Left kidney (tissue), 8 donors: ENCODE measurements around the gene ASCC3. TPM values are rescaled to one million over a fixed set of nuclear protein-coding genes. Genes with fewer than 3 reads are reported as not detected.

Experiments used
- DNase-seq: peaks from one replicate; pipeline ENCODE4 v3.0.0-alpha.2; 2013
- long read RNA-seq, 8 donors: transcript quantifications; one replicate each; lab custom pipeline, GENCODE V29; 2026
- polyA plus RNA-seq: library from polyadenylated mRNA; unstranded; fragments of 120-200 nt; gene quantifications from one replicate; pipeline ENCODE4 v1.2.1, GENCODE V29; 2013; ENCODE audit not compliant: insufficient read length

The ASCC3 gene, protein sequence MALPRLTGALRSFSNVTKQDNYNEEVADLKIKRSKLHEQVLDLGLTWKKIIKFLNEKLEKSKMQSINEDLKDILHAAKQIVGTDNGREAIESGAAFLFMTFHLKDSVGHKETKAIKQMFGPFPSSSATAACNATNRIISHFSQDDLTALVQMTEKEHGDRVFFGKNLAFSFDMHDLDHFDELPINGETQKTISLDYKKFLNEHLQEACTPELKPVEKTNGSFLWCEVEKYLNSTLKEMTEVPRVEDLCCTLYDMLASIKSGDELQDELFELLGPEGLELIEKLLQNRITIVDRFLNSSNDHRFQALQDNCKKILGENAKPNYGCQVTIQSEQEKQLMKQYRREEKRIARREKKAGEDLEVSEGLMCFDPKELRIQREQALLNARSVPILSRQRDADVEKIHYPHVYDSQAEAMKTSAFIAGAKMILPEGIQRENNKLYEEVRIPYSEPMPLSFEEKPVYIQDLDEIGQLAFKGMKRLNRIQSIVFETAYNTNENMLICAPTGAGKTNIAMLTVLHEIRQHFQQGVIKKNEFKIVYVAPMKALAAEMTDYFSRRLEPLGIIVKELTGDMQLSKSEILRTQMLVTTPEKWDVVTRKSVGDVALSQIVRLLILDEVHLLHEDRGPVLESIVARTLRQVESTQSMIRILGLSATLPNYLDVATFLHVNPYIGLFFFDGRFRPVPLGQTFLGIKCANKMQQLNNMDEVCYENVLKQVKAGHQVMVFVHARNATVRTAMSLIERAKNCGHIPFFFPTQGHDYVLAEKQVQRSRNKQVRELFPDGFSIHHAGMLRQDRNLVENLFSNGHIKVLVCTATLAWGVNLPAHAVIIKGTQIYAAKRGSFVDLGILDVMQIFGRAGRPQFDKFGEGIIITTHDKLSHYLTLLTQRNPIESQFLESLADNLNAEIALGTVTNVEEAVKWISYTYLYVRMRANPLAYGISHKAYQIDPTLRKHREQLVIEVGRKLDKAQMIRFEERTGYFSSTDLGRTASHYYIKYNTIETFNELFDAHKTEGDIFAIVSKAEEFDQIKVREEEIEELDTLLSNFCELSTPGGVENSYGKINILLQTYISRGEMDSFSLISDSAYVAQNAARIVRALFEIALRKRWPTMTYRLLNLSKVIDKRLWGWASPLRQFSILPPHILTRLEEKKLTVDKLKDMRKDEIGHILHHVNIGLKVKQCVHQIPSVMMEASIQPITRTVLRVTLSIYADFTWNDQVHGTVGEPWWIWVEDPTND (N-terminal part only)
- polyA plus RNA-seq, result 30.2 TPM
- long read RNA-seq, donor 1, partial matches to known transcripts, result 0 of 2 reads
- long read RNA-seq, donor 1, other reads (novel, unspliced or antisense), result 0 of 2 reads
- long read RNA-seq, donor 2, partial matches to known transcripts, result 0 of 4 reads
- long read RNA-seq, donor 2, other reads (novel, unspliced or antisense), result 0 of 4 reads
- long read RNA-seq, donor 3, partial matches to known transcripts, result 0 of 1 reads
- long read RNA-seq, donor 3, other reads (novel, unspliced or antisense), result 0 of 1 reads
- long read RNA-seq, donor 4, result 0 reads
- long read RNA-seq, donor 5, partial matches to known transcripts, result 0 of 1 reads
- long read RNA-seq, donor 5, other reads (novel, unspliced or antisense), result 0 of 1 reads
- long read RNA-seq, donor 6, full-length matches to known transcripts, result 1 of 1 reads
- long read RNA-seq, donor 6, partial matches to known transcripts, result 0 of 1 reads
- long read RNA-seq, donor 6, other reads (novel, unspliced or antisense), result 0 of 1 reads
- long read RNA-seq, donor 7, full-length matches to known transcripts, result 1 of 1 reads
- long read RNA-seq, donor 7, partial matches to known transcripts, result 0 of 1 reads
- long read RNA-seq, donor 7, other reads (novel, unspliced or antisense), result 0 of 1 reads
- long read RNA-seq, donor 8, full-length matches to known transcripts, result 1 of 1 reads
- long read RNA-seq, donor 8, partial matches to known transcripts, result 0 of 1 reads
- long read RNA-seq, donor 8, other reads (novel, unspliced or antisense), result 0 of 1 reads

DNA sequence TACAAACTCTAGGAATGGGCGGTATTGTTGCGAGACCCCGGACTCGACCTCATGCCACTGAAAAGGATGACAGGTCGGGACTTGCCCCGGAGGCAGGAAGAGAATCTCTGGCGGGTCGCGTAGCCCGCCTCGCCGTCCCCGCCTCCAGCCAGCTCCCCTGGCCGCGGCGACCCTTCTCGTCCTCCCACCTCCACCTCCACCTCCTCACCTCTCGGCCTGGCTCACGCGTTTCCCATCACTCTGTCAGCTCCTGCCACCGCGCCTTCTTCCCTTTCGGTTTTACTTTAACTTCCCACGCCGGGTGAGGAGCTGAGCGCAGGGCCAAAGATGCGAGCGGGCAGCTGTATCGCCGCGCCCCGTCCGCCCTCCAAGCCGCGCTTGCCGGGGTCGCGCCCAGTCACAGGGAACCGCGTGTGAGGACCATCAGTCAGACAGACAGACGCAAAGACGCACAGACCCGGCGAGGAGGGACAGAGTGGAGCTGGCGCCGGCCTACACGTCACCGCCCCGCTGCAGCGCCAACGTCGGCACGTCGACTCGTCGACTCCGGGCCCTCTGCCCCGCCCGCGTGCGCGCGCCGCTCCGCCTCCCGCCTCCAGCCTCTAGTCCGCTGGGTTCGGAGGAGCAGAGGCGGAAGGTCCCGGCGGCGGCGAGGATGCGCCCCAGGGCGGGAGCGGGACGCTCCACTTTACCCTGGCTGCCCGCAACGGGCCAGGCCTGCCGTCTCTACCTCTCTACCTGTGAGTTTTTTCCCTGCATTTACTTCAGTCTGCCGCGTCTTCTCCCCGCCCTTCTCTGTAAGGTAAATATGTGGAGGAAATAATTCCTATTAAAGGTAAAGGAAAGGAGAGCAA, at the start of gene ASCC3:
TSS of gene ASCC3 (minus strand) at position 477 of the 854 bp plus-strand sequence. CDS start 13,332 bp downstream, outside the sequence.
- peak; percentile 87 for DNase-seq

DNA sequence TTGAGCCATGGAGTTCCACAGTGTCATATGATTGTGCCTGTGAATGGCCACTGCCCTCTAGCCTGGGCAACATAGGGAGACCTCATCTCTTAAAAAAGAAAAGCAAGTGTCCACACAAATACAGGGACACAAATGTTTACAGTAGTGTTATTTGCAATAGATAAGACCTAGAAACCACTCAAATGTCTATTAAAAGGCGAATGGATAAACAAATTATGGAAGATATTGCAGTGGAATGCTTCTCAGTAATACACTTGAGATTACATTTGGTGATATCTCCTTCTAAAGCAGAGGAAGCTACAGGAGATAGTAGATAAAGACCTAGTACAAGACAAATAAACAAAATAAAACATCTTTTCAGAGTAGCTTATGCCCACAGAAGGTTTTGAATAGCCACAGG, 44.6 kb upstream of the ASCC3 start:
- no peak for DNase-seq

DNA sequence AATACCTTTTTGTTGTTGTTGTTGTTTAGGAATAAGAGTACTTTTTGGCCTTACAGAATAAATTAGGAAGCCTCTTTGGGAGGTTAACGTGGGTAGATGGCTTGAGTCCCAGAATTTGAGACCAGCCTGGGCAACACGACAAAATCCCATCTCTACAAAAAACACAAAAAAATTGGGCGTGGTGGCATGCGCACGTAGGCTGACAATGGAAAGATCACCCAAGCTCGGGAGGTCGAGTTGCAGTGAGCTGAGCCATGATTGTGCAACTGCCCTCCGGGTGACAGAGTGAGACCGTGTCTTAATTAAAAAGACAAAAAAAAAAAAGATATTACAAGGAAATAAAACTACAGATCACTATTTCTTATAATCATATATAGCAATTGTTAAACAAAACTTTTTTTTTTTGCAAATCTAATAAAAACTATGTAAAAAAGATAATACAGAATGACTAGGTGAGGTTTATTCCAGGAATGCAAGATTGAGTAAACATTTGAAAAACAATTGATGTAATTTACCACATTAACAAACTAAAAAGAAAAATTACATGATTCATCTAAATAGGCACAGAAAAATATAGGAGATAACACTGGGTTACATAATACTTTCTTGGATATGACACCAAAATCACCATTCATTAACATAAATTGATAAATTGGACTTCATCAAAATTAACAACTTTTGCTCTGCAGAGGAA, 43.6 kb upstream of the ASCC3 start:
- DNase-seq, result no peak

DNA sequence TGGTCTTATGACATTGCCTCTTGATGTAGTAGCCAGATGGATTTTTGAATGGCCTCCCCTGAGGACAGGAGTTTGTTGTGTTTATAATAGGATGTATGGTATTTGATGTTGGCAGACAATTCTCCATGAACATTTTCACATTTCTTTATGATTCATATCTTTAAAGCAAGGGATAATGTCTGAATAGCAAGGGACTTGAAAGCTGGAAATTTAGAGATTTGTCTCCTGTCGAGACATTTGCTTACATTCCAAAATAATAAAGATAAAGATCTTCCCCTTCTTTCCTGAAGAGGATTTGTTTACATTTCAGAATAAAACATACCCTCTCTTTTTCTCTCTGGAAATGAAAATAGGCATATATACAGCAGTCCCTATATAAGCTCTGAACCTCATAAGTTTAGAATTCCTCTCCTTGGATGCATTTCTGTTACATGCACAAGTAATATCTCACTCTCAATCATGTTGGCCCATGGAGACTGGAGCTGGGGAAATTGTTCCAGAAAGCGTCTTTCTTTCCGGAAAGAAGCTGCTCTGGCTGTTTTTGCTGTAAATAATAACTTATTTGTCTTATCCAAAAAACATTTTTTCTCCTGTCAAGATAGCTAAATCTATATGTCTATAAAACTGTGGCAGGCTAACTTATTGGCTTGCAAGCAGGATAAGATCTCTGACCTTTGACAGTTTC, 42.5 kb upstream of the ASCC3 start:
- no peak for DNase-seq

DNA sequence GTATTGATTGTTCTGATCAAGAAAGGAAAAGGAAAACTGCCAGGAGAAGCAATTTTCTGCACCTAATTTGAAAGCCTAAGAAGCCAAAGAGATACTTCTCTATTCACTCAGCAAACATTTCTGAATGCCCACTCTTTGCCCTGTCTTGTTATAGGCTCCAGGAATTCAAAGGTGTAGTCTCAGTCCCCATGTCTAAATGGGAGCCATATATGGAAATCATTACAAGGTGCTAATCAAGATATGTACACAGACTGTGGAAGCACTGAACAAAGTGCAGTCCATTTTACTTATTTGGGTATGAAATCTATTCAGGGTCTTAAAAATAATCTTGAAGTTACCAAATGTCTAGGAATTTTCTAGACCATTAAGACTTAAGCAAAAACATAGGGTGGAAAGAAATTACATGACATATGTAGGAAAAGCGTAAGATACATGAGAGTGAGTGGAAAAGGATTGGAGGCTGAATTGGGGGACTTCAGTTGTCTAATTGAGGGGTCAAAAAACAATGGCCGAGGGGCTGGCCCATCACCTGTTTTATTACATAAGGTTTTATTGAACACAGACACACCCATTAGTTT, 39.0 kb upstream of the ASCC3 start:
- DNase-seq, result no peak

DNA sequence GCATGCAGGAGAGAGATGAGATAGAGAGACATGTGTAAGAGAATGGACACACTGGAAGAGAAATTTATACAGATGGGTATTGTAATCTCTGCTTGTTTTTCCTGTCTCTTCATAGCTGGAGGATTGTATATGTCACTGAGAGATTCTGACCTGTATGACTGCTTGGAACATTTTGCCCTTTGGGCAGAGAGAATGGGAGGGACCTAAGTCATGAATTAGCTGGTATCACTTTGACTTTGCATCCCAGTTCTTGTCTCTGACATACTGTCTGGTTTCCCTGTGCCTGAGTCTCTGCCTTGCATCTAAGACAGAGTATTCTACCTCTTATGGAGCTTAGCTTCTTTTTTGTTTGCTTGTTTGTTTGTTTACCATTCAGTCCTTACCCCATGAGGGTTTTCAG, 37.0 kb upstream of the ASCC3 start:
- no peak for DNase-seq

DNA sequence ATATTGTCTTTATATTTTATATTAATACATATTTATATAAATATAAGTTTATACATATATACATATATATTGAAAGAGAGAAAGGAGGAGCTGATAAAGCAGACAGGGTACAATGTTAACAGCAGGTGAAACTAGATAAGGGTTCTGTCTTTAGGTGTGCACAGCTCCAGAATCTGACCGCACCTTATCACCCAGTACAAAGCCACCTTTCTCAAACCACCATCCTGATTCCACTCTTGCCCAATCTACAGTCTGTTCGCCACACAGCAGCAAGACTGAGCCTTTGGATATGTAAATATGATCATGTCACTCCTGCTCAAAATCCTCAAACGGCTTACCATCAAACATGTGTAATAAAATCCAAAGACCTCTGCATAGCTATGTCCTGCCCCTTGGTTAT, 34.7 kb upstream of the ASCC3 start:
- no peak for DNase-seq

DNA sequence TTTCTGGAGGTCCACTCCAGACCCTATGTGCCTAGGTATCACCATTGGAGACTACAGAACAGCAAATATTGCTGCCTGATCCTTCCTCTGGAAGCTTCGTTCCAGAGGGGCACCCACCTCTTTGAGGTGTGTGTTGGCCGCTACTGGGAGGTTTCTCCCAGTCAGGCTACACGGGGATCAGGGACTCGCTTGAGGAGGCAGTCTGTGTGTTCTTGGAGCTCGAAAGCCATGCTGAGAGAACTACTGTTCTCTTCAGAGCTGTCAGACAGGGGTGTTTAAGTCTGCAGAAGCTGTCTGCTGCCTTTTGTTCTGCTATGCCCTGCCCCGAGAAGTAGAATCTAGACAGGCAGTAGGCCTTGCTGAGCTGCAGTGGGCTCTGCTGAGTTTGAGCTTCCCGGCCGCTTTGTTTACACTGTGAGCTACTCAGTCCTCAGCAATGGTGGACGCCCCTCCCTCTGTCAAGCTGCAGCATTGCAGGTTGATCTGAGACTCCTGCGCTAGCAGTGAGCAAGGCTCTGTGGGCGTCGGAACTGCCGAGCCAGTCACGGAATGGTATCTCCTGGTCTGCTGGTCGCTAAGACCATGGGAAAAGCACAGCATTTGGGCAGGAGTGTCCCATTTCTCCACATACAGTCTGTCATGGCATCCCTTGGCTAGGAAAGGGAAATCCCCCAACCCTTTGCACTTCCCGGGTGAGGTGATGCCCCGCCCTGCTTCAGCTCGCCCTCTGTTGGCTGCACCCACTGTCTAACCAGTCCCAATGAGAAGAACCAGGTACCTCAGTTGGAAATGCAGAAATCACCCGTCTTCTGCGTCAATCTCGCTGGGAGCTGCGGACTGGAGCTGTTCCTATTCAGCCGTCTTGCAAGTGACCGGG, 32.5 kb upstream of the ASCC3 start:
- DNase-seq, result no peak

DNA sequence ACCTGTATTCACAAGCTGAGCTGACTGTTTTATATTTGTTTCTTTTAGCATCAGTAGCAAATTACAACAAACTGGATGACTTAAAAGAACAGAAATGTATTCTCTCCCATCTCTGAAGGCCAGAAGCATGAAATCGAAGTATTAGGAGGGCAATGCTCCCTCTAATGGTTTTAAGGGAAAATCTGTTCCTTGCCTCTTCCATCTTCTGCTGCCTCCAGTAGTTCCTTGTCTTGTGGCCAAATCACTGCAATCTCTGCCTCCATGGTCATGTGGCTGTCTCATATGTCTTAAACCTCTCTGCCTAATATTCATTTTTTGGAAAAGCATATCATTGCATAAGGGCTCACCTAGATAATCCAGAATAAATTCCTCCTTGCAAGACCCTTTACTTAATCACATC, 25.2 kb upstream of the ASCC3 start:
- no peak for DNase-seq

DNA sequence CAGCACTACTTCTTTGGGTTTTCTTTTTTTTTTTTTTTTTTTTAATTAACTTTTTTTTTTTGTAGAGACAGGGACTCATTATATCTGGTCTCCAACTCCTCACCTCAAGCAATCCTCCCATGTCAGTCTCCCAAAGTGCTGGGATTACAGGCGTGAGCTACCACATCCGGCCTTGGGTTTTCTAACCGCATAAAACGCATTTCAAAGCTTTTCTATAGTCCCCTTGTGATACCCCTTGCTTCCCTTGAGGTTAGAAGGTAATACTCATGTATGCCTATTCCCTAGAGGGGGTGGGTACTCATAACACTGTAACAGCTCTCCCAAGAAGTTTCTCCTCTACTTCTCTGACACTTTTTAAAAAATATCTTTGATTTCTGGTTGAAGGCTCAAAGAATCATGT, 23.9 kb upstream of the ASCC3 start:
- no peak for DNase-seq

DNA sequence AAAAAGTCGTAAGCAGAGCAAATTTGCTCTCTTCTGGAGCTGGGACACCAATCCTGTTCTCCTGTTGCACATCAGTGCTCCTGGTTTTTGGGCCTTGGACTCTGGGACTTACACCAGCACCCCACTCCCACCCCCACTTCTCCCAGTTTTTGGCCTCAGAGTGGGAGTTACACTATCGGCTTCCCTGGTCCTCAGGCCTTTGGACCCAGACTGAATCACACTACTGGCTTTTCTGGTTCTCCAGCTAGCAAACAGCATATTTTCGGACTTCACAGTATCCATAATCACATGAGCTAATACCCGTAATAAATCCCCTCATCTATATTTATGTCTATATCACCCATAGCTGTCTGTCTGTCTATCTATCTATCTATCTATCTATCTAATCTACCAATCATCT, 23.2 kb upstream of the ASCC3 start:
- no peak for DNase-seq

DNA sequence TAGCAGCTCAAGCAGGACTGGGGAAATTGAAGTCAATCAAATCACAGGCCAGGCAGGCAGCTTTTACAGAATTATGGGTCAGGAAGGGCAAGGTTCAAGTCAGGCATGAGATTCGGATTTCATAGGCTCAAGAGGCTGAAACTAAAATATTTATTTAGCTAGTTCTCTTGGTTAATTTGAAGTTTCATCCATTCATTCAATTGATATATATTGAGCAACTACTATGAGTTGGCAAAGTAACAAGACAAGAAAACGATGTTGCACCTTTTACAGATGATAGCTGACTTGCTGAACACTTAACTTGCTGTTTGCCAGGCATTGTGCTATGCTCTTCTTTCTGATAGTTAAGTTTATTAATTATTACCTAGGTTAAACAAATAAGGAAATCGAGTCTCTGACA, 20.5 kb upstream of the ASCC3 start:
- DNase-seq, result no peak

DNA sequence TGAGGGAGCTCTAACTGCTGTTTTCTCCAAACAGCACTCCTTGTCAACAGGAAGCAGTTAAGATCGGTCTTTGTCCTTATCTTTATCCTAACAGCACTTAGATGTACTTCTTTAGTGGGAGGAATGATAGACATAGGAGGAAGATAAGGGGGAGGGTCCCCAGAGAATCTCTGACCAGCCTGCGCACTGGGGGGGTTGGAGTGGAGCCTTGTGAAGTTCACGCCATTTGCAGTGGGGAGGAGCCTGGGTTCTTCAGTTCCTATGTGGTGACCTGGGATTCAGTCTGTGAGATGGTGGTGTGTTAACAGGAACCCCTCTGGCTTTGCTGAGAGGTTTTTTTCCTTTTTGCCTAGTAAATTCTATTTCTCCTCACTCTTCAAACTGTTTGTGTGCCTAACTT, 18.1 kb upstream of the ASCC3 start:
- no peak for DNase-seq

DNA sequence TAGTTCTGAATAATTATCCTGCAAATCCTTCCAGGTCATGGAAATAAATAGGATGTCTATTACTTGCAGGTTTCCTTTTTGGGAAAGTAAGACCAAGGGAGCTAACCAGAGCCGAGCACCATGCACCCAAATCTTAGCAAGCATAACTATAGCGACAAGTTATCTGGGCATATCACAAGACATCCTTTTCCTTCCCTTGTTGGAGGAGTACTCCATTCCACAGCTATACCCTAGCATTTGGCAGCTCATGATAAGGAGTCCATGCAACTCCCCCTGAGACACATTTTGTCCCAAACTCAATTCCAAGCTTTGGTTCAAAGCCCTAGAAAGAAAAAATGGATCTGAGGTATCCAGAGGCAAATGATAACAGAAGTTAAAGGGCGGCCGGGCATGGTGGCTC, 16.5 kb upstream of the ASCC3 start:
- no peak for DNase-seq

DNA sequence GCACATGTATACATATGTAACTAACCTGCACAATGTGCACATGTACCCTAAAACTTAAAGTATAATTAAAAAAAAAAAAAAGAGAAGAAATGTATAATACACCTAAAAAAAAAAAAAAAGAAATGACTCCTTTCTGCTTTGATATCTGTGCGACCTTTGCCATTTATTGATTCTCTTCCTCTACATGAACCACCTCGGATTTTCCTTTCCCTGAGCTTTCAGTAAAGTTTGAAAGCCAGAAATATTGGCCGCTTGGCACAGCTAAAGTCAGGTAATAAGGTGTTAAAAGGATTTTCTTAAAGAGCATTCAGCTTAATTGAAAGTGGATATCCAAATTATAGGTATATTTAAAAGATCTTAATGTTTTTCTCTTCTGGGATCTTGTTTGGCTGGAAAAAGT, 12.6 kb upstream of the ASCC3 start:
- DNase-seq, result no peak

DNA sequence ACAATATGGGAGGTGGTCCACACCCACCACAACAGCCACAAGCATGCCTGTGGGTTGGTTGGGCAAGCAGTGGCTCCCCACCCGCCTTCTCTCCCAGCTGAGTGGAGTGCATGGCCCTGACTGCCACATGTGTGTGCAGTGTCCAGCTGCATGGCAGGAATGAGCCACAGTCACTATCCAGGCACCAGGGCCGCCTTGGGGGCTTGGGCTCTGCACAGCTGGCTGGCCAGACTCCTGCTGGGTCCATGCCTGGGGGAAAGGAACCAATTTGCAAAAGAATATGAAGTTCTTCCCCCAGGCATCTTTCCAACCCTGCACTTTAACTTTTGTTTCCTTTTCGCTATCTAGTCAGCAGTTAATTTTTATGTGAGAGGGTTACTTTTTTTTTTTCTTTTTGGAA, 11.6 kb upstream of the ASCC3 start:
- no peak for DNase-seq

DNA sequence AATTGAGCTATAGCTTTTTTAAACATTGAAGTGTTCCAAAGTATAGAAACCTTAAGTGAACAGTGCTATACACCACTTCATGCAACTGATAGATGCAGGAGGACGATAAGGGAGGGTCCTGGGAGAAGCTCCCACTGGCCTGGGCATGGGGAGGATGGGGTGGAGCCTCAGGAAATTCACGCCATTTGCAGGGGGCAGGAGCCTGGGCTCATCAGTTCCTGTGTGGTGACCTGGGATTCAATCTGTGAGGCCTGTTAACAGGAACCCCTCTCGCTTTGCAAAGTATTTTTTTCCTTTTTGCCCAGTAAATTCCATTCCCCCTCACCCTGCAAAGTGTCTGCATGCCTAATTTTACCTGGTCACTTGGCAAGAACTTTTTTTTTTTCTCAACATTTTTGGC, 11.0 kb upstream of the ASCC3 start:
- DNase-seq, result no peak
